ENCODE measurements around the gene FREM1. TPM values are rescaled to one million over a fixed set of nuclear protein-coding genes. Genes with fewer than 3 reads are reported as not detected.
A peak's percentile ranks its signal among the peaks of the same experiment; 100 is the strongest.

FREM1 gene
- total and polyA plus RNA-seq, 2 of the 13 experiments (the other 11 are each of a cell fraction or from before 2014, with no cell fraction given), result 64.3 to 202 TPM

GRCh38 chr9:14693251-14693861, 216.9 kb downstream of the FREM1 start, which contains the start of gene ZDHHC21 (continued):
- TF ChIP-seq GPBP1L1 (CRISPR knock-in tag; IDR thresholded peaks at IDR 0.05), result no peak
- peak; percentile 31; the same call in 1 of the 2 replicates for TF ChIP-seq PAXIP1 (CRISPR knock-in tag; conservative IDR thresholded peaks at IDR 0.05)
- TF ChIP-seq PHB2 (IDR thresholded peaks at IDR 0.05; ENCODE audit: partially characterized antibody), result no peak
- TF ChIP-seq NR2F6 (IDR thresholded peaks at IDR 0.05), result no peak
- no peak for TF ChIP-seq NR2F6 (CRISPR knock-in tag; IDR thresholded peaks at IDR 0.05)
- no peak for TF ChIP-seq ZUFSP (CRISPR knock-in tag; IDR thresholded peaks at IDR 0.05; ENCODE audit: borderline replicate concordance)
- TF ChIP-seq SKIL (CRISPR knock-in tag; IDR thresholded peaks at IDR 0.05; ENCODE audit: borderline replicate concordance), result no peak
- no peak for TF ChIP-seq CSRNP2 (CRISPR knock-in tag; conservative IDR thresholded peaks at IDR 0.05; ENCODE audit: low read depth)
- no peak for TF ChIP-seq BCL3 (CRISPR knock-in tag; IDR thresholded peaks at IDR 0.05)
- TF ChIP-seq ZNF256 (CRISPR knock-in tag; conservative IDR thresholded peaks at IDR 0.05), result no peak
- peak; percentile 75 for TF ChIP-seq ZNF414 (CRISPR knock-in tag; IDR thresholded peaks at IDR 0.05)
- peak; percentile 71; the same call in 1 of the 2 replicates for TF ChIP-seq ATF7-NPFF (CRISPR knock-in tag; IDR thresholded peaks at IDR 0.05; ENCODE audit: low read depth)
